HG03558 (cell line): ENCODE results near the gene HSP90B1.

Experiments used
- ATAC-seq: cut with Tn5 transposase; IDR thresholded peaks from one replicate; pipeline ENCODE4 v1.9.1; 2021; ENCODE audit warnings: moderate number of reproducible peaks; ENCODE audit not compliant: unreplicated experiment; ENCODE audit errors: extremely low read depth

Gene HSP90B1

GRCh38 chr12:103930034-103930786 is at the start of gene HSP90B1:
Gene HSP90B1 (plus strand): TSS chr12:103930410. CDS start chr12:103930516, 106 bp downstream.
- peak; percentile 40 for ATAC-seq

DNA sequence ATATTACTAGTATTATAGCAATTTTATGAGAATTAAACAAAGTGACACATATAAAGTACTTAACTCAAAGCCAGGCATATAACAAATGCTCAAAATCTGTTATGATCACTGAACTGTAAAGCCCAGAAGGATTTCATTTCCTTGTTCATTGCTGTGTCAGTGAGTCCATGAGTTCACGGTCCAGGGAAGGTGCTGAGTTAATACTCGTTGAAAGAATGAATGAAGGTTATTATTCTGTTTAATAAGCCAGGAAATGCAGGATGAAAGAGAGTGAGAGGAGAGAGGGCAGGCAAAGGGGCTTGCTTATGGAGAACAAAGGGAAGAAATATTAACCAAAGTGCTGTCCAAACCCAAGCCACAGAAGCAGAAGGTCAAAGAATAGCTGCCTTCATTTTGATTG is 48.9 kb upstream of the HSP90B1 start:
- ATAC-seq, result no peak

DNA sequence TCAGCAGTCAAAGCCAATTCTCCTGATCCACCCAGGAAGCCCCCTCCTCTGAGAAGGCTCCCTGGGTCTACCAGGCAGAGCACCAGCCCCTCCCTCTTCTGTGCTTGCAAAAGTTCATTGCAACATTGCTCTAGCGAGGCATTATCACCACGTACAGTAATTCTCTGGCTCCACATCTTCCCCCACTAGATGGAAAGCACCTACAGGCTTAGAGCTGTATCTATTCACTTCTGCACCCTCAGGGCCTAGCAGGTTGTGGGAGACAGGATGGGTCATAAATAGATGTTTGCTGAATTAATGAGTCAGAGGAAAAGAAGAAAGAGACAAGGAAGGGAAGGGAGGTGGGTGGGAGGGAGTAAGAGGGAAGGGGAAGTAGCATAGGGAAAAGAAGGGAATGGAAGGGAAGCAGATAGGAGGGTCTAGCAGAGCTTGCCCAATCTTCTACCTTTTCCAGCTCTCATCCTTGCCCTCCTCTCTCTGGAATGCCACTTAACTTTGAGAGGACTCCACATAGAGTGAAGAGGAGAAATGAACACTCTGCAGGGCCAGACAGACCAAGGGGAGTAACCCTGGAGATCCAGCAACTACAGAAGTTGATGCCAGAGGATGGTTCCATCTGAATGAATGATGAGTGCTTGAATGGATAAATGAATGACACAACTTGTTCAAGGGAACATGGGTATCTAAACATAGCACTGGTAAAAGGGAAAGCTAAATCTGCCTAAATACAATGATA is 47.2 kb upstream of the HSP90B1 start:
- no peak for ATAC-seq

DNA sequence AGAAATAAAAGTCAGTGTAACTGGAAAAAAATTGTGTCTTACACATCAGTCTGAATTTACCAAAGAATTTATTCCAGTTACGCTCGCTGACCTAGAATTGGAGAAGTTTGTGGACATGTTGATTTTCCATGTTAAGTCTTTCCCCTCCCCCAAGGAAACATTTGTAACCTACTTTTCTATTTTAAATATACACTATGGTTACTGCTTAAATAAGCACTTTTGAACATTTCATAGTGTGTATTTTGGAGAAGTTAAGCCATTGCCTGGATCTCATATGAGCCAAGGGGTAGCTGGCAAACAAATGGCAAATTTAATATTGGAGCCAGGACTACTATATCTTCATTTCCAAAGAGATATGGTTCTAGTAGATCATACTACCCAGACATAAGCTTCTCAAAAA is 46.3 kb upstream of the HSP90B1 start:
- no peak for ATAC-seq

- ATAC-seq, result no peak
Observed at GRCh38 chr12:103884316-103884715, 45.9 kb upstream of the HSP90B1 start.

DNA sequence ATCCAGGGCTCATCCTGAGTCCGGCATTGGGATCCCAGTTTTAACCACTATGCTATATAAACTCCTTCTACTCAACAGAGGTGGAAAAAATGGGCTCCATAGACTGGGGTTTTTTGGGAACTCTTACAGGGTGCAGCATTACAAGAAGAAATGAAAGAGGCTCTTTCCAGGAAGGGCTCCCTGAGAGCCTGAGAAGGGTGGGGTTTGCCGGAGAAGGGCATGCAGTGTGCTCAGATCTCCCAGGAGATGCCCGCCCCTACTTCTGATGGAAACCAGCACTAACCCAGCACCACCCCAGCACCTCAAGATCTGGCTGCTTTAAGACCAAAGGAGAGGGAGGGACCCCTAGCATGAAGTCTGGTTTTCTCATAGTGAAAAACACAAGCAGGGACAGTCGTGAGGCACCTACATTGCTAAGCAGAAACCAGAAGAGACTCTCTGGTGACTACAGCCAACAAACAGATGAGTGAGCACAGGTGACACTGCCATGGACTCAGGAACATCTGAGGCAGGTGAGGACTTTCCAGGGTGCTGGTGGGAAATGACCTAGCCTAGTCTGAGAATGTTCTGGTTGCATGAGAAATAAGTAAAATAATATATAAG is 43.9 kb upstream of the HSP90B1 start:
- ATAC-seq, result no peak

GRCh38 chr12:103887738-103888137 is 42.5 kb upstream of the HSP90B1 start:
- ATAC-seq, result no peak

- no peak for ATAC-seq
Observed at GRCh38 chr12:103897316-103897715, 32.9 kb upstream of the HSP90B1 start.

DNA sequence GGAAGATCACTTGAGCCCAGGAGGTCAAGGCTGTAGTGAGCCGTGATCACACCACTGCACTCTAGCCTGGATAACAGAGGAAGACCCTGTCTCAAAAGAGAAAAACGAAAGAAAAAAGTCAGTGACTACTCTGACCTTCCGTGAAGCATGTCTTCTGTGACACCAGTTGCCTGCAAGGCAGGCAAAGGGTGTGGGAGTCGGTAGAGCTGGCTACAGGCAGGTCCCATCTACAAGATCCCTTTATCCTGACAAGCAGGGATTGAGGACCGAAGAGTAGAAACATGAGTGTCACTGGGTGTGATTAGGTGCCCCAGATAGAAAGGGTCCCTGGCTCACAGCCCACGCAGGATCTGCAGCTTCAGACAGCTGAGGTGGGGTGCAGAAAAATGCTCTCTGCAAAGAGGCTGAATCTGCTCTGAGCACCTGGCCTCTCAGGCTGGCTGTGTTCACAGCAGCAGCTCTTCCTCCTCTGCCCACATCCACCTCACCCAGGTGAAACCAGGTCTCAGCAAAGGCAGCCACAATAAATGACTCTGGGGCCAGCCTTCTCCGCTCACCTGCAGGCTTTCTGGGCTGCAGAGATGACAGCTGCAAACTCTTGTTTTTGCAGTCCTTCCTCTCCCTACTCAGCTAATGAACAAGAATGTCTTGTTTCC is 28.6 kb upstream of the HSP90B1 start:
- ATAC-seq, result no peak

- ATAC-seq, result no peak
Observed at GRCh38 chr12:103903993-103904392, 26.2 kb upstream of the HSP90B1 start.

DNA sequence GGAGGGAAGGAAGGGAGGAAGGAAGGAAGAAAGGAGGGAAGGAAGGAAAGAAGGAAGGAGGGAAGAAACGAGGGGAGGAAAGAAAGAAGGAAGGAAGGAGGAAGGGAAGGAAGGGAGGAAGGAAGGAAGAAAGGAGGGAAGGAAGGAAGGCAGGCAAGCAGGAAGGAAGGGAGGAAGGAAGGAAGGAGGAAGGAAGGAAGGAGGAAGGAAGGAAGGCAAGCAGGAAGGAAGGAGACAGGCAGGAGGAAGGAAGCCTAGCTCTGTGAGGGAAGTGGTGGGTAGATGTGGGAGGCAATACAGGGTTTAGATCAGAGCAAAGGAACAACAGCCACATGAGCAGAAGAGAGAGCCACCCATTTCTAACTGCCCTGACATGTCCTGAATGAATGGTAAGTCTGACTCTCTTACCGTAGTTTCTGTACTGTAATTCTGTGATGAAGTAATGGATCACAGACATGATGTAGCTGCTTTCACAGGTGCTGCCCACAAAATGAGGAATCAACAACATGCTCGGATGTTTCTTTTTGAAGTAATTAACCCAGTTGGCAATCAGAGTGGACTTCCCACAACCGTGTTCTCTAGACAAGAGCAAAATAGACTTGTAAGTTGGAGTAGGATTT is 24.4 kb upstream of the HSP90B1 start:
- ATAC-seq, result no peak

- ATAC-seq, result no peak
Observed at GRCh38 chr12:103908246-103908541, 22.0 kb upstream of the HSP90B1 start.

DNA sequence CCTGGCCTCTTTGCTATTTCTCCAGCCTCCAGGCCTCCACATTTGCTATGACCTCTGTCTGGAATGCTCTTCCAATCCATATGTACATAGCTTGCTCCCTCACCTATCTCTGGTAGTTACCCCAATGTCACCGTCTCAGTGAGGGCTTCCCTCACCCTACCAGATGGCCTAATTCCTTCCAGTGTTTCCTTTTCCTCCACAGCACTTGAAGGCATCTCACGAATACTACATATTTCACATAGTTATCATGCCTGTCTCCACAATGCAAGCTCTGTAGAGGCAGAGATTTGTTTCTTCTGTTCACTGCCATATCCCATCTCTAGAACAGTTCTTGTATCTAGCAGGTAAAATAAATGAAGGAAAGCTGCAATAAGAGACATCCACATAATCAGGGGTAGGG is 21.3 kb upstream of the HSP90B1 start:
- ATAC-seq, result no peak

DNA sequence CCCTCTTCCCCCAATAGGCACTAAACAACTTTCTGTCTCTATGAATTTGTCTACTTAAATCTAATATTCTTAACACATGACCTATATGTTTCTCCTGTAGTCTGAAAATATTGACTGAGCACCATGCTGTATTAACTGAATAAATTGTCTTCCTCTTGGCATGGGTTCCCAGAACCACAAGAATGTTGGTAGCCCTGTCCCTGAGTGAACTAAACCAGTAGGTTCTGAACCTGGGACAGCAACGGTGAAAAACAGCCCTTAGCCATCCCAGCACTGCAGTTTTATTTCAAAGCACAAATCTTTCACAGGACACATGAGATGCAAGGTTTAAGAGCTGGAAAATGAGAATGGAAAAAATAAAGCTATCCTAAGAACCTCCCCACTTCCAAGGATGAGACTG is 20.4 kb upstream of the HSP90B1 start:
- no peak for ATAC-seq

GRCh38 chr12:103912069-103912468 is 18.1 kb upstream of the HSP90B1 start:
- ATAC-seq, result no peak

DNA sequence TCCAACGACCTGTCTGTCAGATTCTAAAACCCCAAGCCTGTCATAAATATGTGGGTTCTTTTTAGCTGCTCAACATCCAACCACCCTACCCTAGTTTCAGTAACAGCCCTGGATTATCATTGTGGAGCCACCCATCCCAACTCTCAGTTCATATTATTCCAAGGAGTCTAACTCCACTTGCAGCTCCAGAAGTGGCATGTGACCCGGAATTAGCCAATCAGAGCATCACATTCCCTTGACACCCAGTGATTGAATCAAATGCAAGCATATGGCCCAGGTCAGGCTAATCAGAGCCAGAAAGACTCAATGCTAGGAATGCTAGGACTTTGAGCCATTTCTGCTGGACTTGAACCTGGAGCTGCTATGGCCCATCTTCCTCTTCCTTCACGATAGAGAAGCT is 17.1 kb upstream of the HSP90B1 start:
- ATAC-seq, result no peak

- ATAC-seq, result no peak
Observed at GRCh38 chr12:103915306-103915705, 14.9 kb upstream of the HSP90B1 start.

DNA sequence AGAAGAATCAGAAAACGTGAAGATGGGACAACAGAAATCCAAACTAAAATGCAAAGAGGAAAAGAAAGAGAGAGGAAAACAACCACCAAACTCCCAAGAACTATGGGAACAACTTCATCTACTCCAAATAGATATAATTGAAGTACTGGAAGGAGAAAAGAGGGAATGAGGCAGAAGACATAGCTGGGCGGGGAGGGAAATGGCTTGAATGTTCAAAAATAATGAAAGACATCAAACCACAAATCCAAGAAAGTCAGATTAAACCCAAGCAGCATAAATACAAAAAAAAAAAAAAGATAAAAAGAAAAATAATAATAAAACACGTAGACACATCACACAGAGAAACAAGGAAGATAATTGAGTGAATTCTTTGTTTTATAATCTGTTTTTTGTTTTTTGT is 12.3 kb upstream of the HSP90B1 start:
- ATAC-seq, result no peak

DNA sequence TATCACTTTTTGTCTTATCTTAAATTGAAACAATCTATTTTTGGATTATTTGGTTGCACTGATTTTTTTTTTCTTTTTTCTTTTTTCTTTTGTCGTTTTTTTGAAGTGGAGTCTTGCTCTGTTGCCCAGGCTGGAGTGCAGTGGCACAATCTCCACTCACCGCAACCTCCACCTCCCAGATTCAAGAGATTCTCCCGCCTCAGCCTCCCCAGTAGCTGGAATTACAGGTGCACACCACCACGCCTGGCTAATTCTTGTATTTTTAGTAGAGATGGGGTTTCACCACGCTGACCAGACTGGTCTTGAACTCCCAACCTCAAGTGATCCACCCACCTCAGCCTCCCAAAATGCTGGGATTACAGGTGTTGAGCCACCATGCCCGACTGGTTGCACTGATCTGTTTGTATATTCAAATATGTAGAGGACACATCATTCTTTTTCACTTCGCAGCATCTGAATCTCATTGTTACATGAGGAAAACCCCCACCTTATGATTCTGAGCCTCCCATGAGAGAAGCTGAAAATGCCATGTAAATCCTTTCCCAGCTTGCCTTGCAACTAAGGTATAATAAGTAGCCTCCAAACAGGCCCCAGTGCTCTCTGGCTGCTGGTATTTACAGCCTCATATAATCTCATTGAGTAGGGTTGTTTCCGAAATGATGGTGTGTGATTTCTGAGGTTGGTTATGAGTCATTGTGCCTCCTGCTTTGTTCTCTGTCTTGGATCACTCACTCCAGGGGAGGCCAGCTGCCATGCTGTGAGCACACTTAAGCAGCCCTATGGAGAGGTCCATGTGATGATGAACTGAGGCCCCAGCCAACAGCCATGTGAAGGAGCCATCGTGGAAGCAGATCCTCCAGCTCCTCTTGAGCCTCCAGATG is 5.2 kb upstream of the HSP90B1 start:
- ATAC-seq, result peak; percentile 33

- ATAC-seq, result no peak
Observed at GRCh38 chr12:103928682-103929045, 1.5 kb upstream of the HSP90B1 start.
